SK-N-SH (cell line): Measurements from ENCODE around the gene PPAN. TPM values are rescaled to one million over a fixed set of nuclear protein-coding genes. Genes with fewer than 3 reads are reported as not detected.

Experiments used
- CTCF ChIA-PET: fragments of 300-600, 350-600 bp; formaldehyde crosslinking; extraction: SDS; loops from one replicate; lab custom pipeline; 2021; lab: Yijun Ruan, JAX
- POLR2A ChIA-PET: fragments of 350-600 bp; sonication (Branson Sonifier 250); formaldehyde crosslinking; extraction: SDS; loops from one replicate; lab custom pipeline; 2020; ENCODE audit warnings: antibody characterized with exemption, inconsistent platforms; lab: Yijun Ruan, JAX
- DNase-seq: peaks from one replicate; pipeline ENCODE4 v3.0.0; 2012
- H2AFZ ChIP-seq: fragments of 200-600 bp; sonication (generic); 2 replicates; pipeline ENCODE4 v1.8.1; 2016; ENCODE audit warnings: antibody characterized with exemption, mild to moderate bottlenecking, low read depth
- H3F3A ChIP-seq: fragments of 200-600 bp; sonication (generic); replicated peaks from 2 replicates; pipeline ENCODE3; 2016; ENCODE audit warnings: antibody characterized with exemption, mild to moderate bottlenecking; ENCODE audit not compliant: insufficient read depth
- H3K27ac ChIP-seq, 2 experiments: fragments of 200-500 bp in 1 of 2; fragments of 200-600 bp in 1 of 2; sonication (Bioruptor generic) in 1 of 2; sonication (generic), shearing (Covaris generic) in 1 of 2; 2 replicates each; pipeline versions ENCODE4 v1.5.1 to v1.6.1; 2014 to 2016; ENCODE audit warnings: low read depth in 2 of 2, inconsistent platforms in 1 of 2, low read length in 1 of 2, mild to moderate bottlenecking in 1 of 2, mixed read lengths in 1 of 2
- H3K27me3 ChIP-seq: fragments of 200-600 bp; sonication (generic), shearing (Covaris generic); 2 replicates; pipeline ENCODE4 v1.6.1; 2016; ENCODE audit warnings: mixed run types; ENCODE audit not compliant: insufficient read depth
- H3K36me3 ChIP-seq, 2 experiments: fragments of 200-500 bp in 1 of 2; fragments of 200-600 bp in 1 of 2; sonication (Bioruptor generic) in 1 of 2; sonication (generic) in 1 of 2; replicated peaks in 1 of 2; 2 replicates each; pipeline versions ENCODE3 to v1.5.1; 2014 to 2016; ENCODE audit warnings: low read length in 1 of 2, mild to moderate bottlenecking in 1 of 2; ENCODE audit not compliant: insufficient read depth in 2 of 2, control insufficient read depth in 1 of 2
- H3K4me1 ChIP-seq, 2 experiments: fragments of 200-500 bp in 1 of 2; fragments of 200-600 bp in 1 of 2; sonication (Bioruptor generic) in 1 of 2; sonication (generic), shearing (Covaris generic) in 1 of 2; 2 replicates each; pipeline versions ENCODE4 v1.5.1 to v1.6.1; 2014 to 2016; ENCODE audit warnings: low read depth in 1 of 2, low read length in 1 of 2, mixed run types in 1 of 2; ENCODE audit not compliant: insufficient read depth in 2 of 2, control insufficient read depth in 1 of 2
- H3K4me2 ChIP-seq: fragments of 200-600 bp; sonication (generic), shearing (Covaris generic); 2 replicates; pipeline ENCODE4 v1.6.1; 2017; ENCODE audit warnings: mixed run types
- H3K4me3 ChIP-seq, 2 experiments: fragments of 200-500 bp in 1 of 2; fragments of 200-600 bp in 1 of 2; sonication (Bioruptor generic) in 1 of 2; sonication (generic), shearing (Covaris generic) in 1 of 2; 2 replicates each; pipeline versions ENCODE4 v1.5.1 to v1.8.1; 2014 to 2016; ENCODE audit warnings: low read depth in 2 of 2, inconsistent platforms in 1 of 2, low read length in 1 of 2, mild to moderate bottlenecking in 1 of 2, mixed read lengths in 1 of 2, moderate library complexity in 1 of 2
- H3K79me2 ChIP-seq: fragments of 200-600 bp; sonication (generic); 2 replicates; pipeline ENCODE4 v1.8.1; 2017; ENCODE audit warnings: mild to moderate bottlenecking; ENCODE audit not compliant: insufficient read depth
- H3K9ac ChIP-seq: fragments of 200-600 bp; sonication (generic); 2 replicates; pipeline ENCODE4 v1.6.1; 2017; ENCODE audit warnings: mixed run types
- H3K9me2 ChIP-seq: fragments of 200-600 bp; sonication (generic); 2 replicates; pipeline ENCODE4 v1.6.1; 2017; ENCODE audit warnings: mixed run types
- H3K9me3 ChIP-seq: fragments of 200-600 bp; sonication (generic); 2 replicates; pipeline ENCODE4 v1.6.1; 2017; ENCODE audit warnings: mixed run types, mild to moderate bottlenecking, moderate library complexity
- H4K20me1 ChIP-seq: fragments of 200-600 bp; sonication (generic); 2 replicates; pipeline ENCODE4 v1.6.1; 2017; ENCODE audit warnings: mild to moderate bottlenecking, mixed run types; ENCODE audit not compliant: insufficient read depth
- EP300 ChIP-seq, 2 experiments: IDR thresholded peaks; 2 replicates each; pipeline versions ENCODE4 v1.4.0 to v1.6.1; 2012; ENCODE audit warnings: borderline replicate concordance in 1 of 2, low read depth in 1 of 2, low read length in 1 of 2
- FOXM1 ChIP-seq: IDR thresholded peaks from 2 replicates; pipeline ENCODE4 v1.4.0; 2012; ENCODE audit warnings: low read depth, mild to moderate bottlenecking
- GABPA ChIP-seq: IDR thresholded peaks from 2 replicates; pipeline ENCODE4 v1.4.0; 2012; ENCODE audit warnings: low read depth, mild to moderate bottlenecking
- MXI1 ChIP-seq: IDR thresholded peaks from 2 replicates; pipeline ENCODE4 v1.6.1; 2012; ENCODE audit warnings: mild to moderate bottlenecking, low read depth, low read length, improper control_type of control experiment
- RXRA ChIP-seq: IDR thresholded peaks from 2 replicates; pipeline ENCODE4 v1.4.0; 2012; ENCODE audit warnings: low read depth, mild to moderate bottlenecking, borderline replicate concordance
- TAF1 ChIP-seq: IDR thresholded peaks from 2 replicates; pipeline ENCODE4 v1.6.1; 2012; ENCODE audit warnings: low read depth, mild to moderate bottlenecking, low read length, moderate library complexity, borderline replicate concordance
- TCF12 ChIP-seq: IDR thresholded peaks from 2 replicates; pipeline ENCODE4 v1.4.0; 2012
- WGBS: methylation state at CpG from one replicate; pipeline ENCODE4 v1.1.6; 2017; ENCODE audit warnings: low lambda C conversion rate; 5-methylcytosine and 5-hydroxymethylcytosine counted together
- polyA plus RNA-seq, 3 experiments: library from polyadenylated mRNA; depleted of rRNA; stranded (reverse); fragments of >200 nt; gene quantifications; 2 replicates each; pipeline ENCODE4 v1.2.3, GENCODE V29; 2012
- TF ChIP-seq, protein P1 (sequence below): IDR thresholded peaks from 2 replicates; pipeline ENCODE4 v1.4.0; 2012; ENCODE audit warnings: low read depth, borderline replicate concordance
- TF ChIP-seq, protein P2 (sequence below): IDR thresholded peaks from 2 replicates; pipeline ENCODE4 v1.6.1; 2012; ENCODE audit warnings: mild to moderate bottlenecking, low read depth, low read length, moderate library complexity
- TF ChIP-seq, protein P3 (sequence below): fragments of 200-600 bp; sonication (generic); IDR thresholded peaks from 2 replicates; pipeline ENCODE4 v1.6.1; 2017; ENCODE audit warnings: antibody characterized with exemption, mild to moderate bottlenecking, moderate library complexity
- TF ChIP-seq, protein P4 (sequence below): fragments of 150-350 bp; IDR thresholded peaks from 2 replicates; pipeline ENCODE4 v1.6.1; 2017; ENCODE audit warnings: antibody characterized with exemption, low read length, low read depth, borderline replicate concordance

The PPAN gene
- polyA plus RNA-seq, 1 of the 3 experiments (the other 2 are of a cell fraction), result 75.6 TPM

DNA sequence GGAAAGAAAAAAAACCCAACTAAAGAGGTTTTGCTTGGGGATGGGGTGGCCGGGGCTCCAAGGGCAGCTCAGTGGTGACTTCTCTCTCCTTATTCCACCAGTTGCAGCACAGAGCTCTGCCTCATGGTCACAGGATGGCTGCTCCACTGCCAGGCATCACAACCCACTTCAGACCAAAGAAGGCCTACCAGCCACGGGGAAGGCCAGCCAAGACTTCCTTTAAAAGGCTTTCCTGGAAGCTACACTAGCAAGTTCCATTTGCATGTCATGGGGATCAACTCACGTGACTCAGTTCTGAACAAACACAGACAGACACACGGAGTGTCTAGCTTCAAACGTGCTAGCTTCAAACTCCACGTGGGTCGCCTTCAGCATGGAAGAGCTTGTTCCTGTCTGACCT, 26.7 kb downstream of the PPAN start:
- POLR2A ChIA-PET, result no interaction called here

More for the DNA sequence above, 26.7 kb downstream of the PPAN start:
- WGBS, result 92% methylated on average over 6 of the region's 7 CpGs
- H4K20me1 ChIP-seq, result no peaks in the 10 kb centered on the region
- 0 out of 2 replicates have a peak, but pooled peaks cover 4% of the 10 kb centered on the region for H3K79me2 ChIP-seq
- no peaks in the 10 kb centered on the region for H3K9me2 ChIP-seq
- no peak for DNase-seq
- CTCF ChIA-PET, result interaction anchor here (0.9 to 1.9 kb wide), 4 partner anchors 9 to 117 kb away, joined by 3 to 6 read pairs (median 4); no protein-coding TSS in a partner anchor
- no peak overlapping the region for H3K9ac ChIP-seq
- H3K4me1 ChIP-seq, result peaks cover 0 to 10% of the 10 kb centered on the region in 2 experiments; a peak in 1 of 4 replicates
- no peak overlapping the region for H2AFZ ChIP-seq
- TF ChIP-seq, protein P1, sequence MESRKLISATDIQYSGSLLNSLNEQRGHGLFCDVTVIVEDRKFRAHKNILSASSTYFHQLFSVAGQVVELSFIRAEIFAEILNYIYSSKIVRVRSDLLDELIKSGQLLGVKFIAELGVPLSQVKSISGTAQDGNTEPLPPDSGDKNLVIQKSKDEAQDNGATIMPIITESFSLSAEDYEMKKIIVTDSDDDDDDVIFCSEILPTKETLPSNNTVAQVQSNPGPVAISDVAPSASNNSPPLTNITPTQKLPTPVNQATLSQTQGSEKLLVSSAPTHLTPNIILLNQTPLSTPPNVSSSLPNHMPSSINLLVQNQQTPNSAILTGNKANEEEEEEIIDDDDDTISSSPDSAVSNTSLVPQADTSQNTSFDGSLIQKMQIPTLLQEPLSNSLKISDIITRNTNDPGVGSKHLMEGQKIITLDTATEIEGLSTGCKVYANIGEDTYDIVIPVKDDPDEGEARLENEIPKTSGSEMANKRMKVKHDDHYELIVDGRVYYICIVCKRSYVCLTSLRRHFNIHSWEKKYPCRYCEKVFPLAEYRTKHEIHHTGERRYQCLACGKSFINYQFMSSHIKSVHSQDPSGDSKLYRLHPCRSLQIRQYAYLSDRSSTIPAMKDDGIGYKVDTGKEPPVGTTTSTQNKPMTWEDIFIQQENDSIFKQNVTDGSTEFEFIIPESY, result no peak
- TF ChIP-seq FOXM1 (no peak), EP300 (IDR thresholded peaks at IDR 0.05; ENCODE audit: borderline replicate concordance in 1 of 2, low read depth in 1 of 2, low read length in 1 of 2) (no peak), TAF1 (no peak), TCF12 (no peak), GABPA (no peak), RXRA (no peak), MXI1 (no peak)
- TF ChIP-seq, protein P2, sequence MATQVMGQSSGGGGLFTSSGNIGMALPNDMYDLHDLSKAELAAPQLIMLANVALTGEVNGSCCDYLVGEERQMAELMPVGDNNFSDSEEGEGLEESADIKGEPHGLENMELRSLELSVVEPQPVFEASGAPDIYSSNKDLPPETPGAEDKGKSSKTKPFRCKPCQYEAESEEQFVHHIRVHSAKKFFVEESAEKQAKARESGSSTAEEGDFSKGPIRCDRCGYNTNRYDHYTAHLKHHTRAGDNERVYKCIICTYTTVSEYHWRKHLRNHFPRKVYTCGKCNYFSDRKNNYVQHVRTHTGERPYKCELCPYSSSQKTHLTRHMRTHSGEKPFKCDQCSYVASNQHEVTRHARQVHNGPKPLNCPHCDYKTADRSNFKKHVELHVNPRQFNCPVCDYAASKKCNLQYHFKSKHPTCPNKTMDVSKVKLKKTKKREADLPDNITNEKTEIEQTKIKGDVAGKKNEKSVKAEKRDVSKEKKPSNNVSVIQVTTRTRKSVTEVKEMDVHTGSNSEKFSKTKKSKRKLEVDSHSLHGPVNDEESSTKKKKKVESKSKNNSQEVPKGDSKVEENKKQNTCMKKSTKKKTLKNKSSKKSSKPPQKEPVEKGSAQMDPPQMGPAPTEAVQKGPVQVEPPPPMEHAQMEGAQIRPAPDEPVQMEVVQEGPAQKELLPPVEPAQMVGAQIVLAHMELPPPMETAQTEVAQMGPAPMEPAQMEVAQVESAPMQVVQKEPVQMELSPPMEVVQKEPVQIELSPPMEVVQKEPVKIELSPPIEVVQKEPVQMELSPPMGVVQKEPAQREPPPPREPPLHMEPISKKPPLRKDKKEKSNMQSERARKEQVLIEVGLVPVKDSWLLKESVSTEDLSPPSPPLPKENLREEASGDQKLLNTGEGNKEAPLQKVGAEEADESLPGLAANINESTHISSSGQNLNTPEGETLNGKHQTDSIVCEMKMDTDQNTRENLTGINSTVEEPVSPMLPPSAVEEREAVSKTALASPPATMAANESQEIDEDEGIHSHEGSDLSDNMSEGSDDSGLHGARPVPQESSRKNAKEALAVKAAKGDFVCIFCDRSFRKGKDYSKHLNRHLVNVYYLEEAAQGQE, result no peak
- TF ChIP-seq, protein P3, sequence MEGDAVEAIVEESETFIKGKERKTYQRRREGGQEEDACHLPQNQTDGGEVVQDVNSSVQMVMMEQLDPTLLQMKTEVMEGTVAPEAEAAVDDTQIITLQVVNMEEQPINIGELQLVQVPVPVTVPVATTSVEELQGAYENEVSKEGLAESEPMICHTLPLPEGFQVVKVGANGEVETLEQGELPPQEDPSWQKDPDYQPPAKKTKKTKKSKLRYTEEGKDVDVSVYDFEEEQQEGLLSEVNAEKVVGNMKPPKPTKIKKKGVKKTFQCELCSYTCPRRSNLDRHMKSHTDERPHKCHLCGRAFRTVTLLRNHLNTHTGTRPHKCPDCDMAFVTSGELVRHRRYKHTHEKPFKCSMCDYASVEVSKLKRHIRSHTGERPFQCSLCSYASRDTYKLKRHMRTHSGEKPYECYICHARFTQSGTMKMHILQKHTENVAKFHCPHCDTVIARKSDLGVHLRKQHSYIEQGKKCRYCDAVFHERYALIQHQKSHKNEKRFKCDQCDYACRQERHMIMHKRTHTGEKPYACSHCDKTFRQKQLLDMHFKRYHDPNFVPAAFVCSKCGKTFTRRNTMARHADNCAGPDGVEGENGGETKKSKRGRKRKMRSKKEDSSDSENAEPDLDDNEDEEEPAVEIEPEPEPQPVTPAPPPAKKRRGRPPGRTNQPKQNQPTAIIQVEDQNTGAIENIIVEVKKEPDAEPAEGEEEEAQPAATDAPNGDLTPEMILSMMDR, result no peak
- TF ChIP-seq, protein P4, sequence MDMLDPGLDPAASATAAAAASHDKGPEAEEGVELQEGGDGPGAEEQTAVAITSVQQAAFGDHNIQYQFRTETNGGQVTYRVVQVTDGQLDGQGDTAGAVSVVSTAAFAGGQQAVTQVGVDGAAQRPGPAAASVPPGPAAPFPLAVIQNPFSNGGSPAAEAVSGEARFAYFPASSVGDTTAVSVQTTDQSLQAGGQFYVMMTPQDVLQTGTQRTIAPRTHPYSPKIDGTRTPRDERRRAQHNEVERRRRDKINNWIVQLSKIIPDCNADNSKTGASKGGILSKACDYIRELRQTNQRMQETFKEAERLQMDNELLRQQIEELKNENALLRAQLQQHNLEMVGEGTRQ, result no peak
- no peak overlapping the region for H3K4me2 ChIP-seq
- no peak overlapping the region for H3K27ac ChIP-seq
- H3K9me3 ChIP-seq, result no peaks in the 10 kb centered on the region
- no peak overlapping the region for H3K4me3 ChIP-seq
- no peaks in the 10 kb centered on the region for H3K27me3 ChIP-seq
- H3K36me3 ChIP-seq, result peaks cover 33 to 39% of the 10 kb centered on the region in 2 experiments
- peaks cover 9% of the 10 kb centered on the region for H3F3A ChIP-seq
